HepG2 (cell line): ENCODE data around the gene ZNF37A. TPM values are rescaled to one million over a fixed set of nuclear protein-coding genes. Genes with fewer than 3 reads are reported as not detected.

Experiments
- HOXD1 ChIP-seq: sonication (generic); formaldehyde crosslinking; IDR thresholded peaks from 2 replicates; pipeline ENCODE4 v1.5.0; 2020; ENCODE audit warnings: missing genetic modification reagents
- IKZF1 ChIP-seq: fragments of 450-650 bp; IDR thresholded peaks from 2 replicates; pipeline ENCODE4 v1.7.1; 2016
- MATR3 ChIP-seq: sonication (generic); formaldehyde crosslinking; IDR thresholded peaks from 2 replicates; pipeline ENCODE4 v1.4.0; 2020; ENCODE audit warnings: missing genetic modification reagents
- NFAT5 ChIP-seq: sonication (generic); formaldehyde crosslinking; IDR thresholded peaks from 2 replicates; pipeline ENCODE4 v1.4.0; 2020; ENCODE audit warnings: missing genetic modification reagents
- SMAD9 ChIP-seq: sonication (generic); formaldehyde crosslinking; IDR thresholded peaks from 2 replicates; pipeline ENCODE4 v1.5.1; 2020; ENCODE audit warnings: mild to moderate bottlenecking, missing genetic modification reagents
- SP140L ChIP-seq: sonication (generic); formaldehyde crosslinking; IDR thresholded peaks from 2 replicates; pipeline ENCODE4 v1.4.0; 2020; ENCODE audit warnings: missing genetic modification reagents, borderline replicate concordance
- TFE3 ChIP-seq: IDR thresholded peaks from 2 replicates; pipeline ENCODE4 v1.6.1; 2016
- ZBTB40 ChIP-seq, 2 experiments: fragments of 450-650 bp in 1 of 2; sonication (generic) in 1 of 2; formaldehyde crosslinking in 1 of 2; IDR thresholded peaks; 2 replicates each; pipeline versions ENCODE4 v1.6.1 to v1.8.0; 2016 to 2022; ENCODE audit warnings: antibody characterized with exemption in 1 of 2, mild to moderate bottlenecking in 1 of 2, missing genetic modification reagents in 1 of 2
- ZNF576 ChIP-seq: sonication (generic); formaldehyde crosslinking; IDR thresholded peaks from 2 replicates; pipeline ENCODE4 v1.4.0; 2020; ENCODE audit warnings: mild to moderate bottlenecking, missing genetic modification reagents
- ZNF883 ChIP-seq: sonication (generic); formaldehyde crosslinking; IDR thresholded peaks from 2 replicates; pipeline ENCODE4 v1.5.1; 2020; ENCODE audit warnings: mild to moderate bottlenecking, missing genetic modification reagents; ENCODE audit errors: not compliant biosample characterization
- polyA plus RNA-seq, 8 experiments: library from polyadenylated mRNA; depleted of rRNA in 3 of 8; stranded (reverse) in 7 of 8; unstranded in 1 of 8; fragments of >200 nt; fragmentation: Illumina TruSeq in 4 of 8; extraction: Trizol in 4 of 8; gene quantifications; 2 replicates each; pipeline versions ENCODE4 v1.2.1 to v1.2.3, GENCODE V29; 2011 to 2016; ENCODE audit warnings: low read depth in 4 of 8, missing spikeins in 1 of 8, mixed read lengths in 1 of 8; ENCODE audit not compliant: insufficient read depth in 1 of 8
- total RNA-seq, 5 experiments: library from RNA; depleted of rRNA; stranded (reverse); fragments of >200 nt; fragmentation: Illumina TruSeq; extraction: Trizol; gene quantifications; 2 replicates each; pipeline ENCODE4 v1.2.3, GENCODE V29; 2016; ENCODE audit warnings: low read depth in 1 of 5

Gene ZNF37A
- total and polyA plus RNA-seq, 2 of the 13 experiments (the other 11 are each of a cell fraction or from before 2014, with no cell fraction given): 8.0 to 12.6 TPM

GRCh38 chr10:38094158-38094926, at the start of gene ZNF37A (continued):
- TF ChIP-seq NFAT5 (CRISPR knock-in tag) (no peak), MATR3 (CRISPR knock-in tag) (no peak), SP140L (CRISPR knock-in tag) (no peak), ZNF576 (no peak), SMAD9 (CRISPR knock-in tag) (no peak), TFE3 (CRISPR knock-in tag) (0 out of 2 replicates have a peak, but pooled peaks have one; percentile 8), ZNF883 (CRISPR knock-in tag) (peak; percentile 65), IKZF1 (no peak), ZBTB40 (IDR thresholded peaks at IDR 0.05) (no peak), ZBTB40 (CRISPR knock-in tag; IDR thresholded peaks at IDR 0.05) (peak; percentile 69), HOXD1 (CRISPR knock-in tag) (no peak)
